CD4-positive, alpha-beta T cell treated with Interleukin-10 for 1 hour (primary cell): ENCODE results near the gene TMEM169.
A peak's percentile ranks its signal among the peaks of the same experiment; 100 is the strongest.

Source experiments
- DNase-seq: peaks from one replicate; pipeline ENCODE4 v3.0.0-alpha.2; 2020

The TMEM169 gene

GRCh38 chr2:216081487-216082116 lies at the start of gene TMEM169, which contains the start of gene PECR:
Gene TMEM169, plus strand, starts transcription at chr2:216081919. Its CDS starts 14,045 bp downstream, at chr2:216095964.
Gene PECR, minus strand, starts transcription at chr2:216081809. Its CDS starts 68 bp downstream, at chr2:216081741.
- DNase-seq = peak; percentile 75

GRCh38 chr2:216031960-216032689 lies 49.6 kb upstream of the TMEM169 start:
- no peak for DNase-seq

- DNase-seq = no peak
Measured at GRCh38 chr2:216033403-216033802, 48.3 kb upstream of the TMEM169 start.

- DNase-seq = peak; percentile 79
Measured at GRCh38 chr2:216034065-216034464, 47.7 kb upstream of the TMEM169 start.

GRCh38 chr2:216039918-216040317 lies 41.8 kb upstream of the TMEM169 start:
- no peak for DNase-seq

GRCh38 chr2:216041438-216041837 lies 40.3 kb upstream of the TMEM169 start:
- no peak for DNase-seq

GRCh38 chr2:216043949-216044348 lies 37.8 kb upstream of the TMEM169 start:
- no peak for DNase-seq

- no peak for DNase-seq
Measured at GRCh38 chr2:216044883-216045486, 36.7 kb upstream of the TMEM169 start.

- DNase-seq = no peak
Measured at GRCh38 chr2:216047397-216047796, 34.3 kb upstream of the TMEM169 start.

GRCh38 chr2:216049452-216049851 lies 32.3 kb upstream of the TMEM169 start:
- DNase-seq = no peak

- DNase-seq = no peak
Measured at GRCh38 chr2:216051350-216051749, 30.4 kb upstream of the TMEM169 start.

GRCh38 chr2:216052420-216052819 lies 29.3 kb upstream of the TMEM169 start:
- DNase-seq = no peak

- no peak for DNase-seq
Measured at GRCh38 chr2:216055680-216056079, 26.0 kb upstream of the TMEM169 start.

- no peak for DNase-seq
Measured at GRCh38 chr2:216056739-216057138, 25.0 kb upstream of the TMEM169 start.

GRCh38 chr2:216057688-216058193 lies 24.0 kb upstream of the TMEM169 start:
- peak; percentile 73 for DNase-seq

- DNase-seq = peak; percentile 33
Measured at GRCh38 chr2:216059233-216059834, 22.4 kb upstream of the TMEM169 start.

GRCh38 chr2:216064014-216064630 lies 17.6 kb upstream of the TMEM169 start:
- DNase-seq = no peak

GRCh38 chr2:216064665-216065064 lies 17.1 kb upstream of the TMEM169 start:
- no peak for DNase-seq

GRCh38 chr2:216066230-216066629 lies 15.5 kb upstream of the TMEM169 start:
- DNase-seq = no peak

- no peak for DNase-seq
Measured at GRCh38 chr2:216069028-216069427, 12.7 kb upstream of the TMEM169 start.

- no peak for DNase-seq
Measured at GRCh38 chr2:216070195-216070594, 11.5 kb upstream of the TMEM169 start.

GRCh38 chr2:216071111-216071851 lies 10.4 kb upstream of the TMEM169 start:
- no peak for DNase-seq
